Body of pancreas (tissue), 4 donors: ENCODE measurements around the gene F12. TPM values are rescaled to one million over a fixed set of nuclear protein-coding genes. Genes with fewer than 3 reads are reported as not detected.

Experiments
- ATAC-seq: fragments of 150-250 bp; one replicate; pipeline ENCODE4 v1.9.1; 2016
- DNase-seq, 4 donors: peaks; one replicate each; pipeline ENCODE4 v3.0.0-alpha.2; 2019
- H3K27ac ChIP-seq, 4 donors: fragments of 200-600 bp; sonication (generic); 1 replicate in 3 of 4; 2 replicates in 1 of 4; pipeline versions ENCODE4 v1.5.1 to v1.6.1; 2016 to 2019; ENCODE audit warnings: mild to moderate bottlenecking in 1 of 4, mixed read lengths in 1 of 4, moderate library complexity in 1 of 4
- H3K27me3 ChIP-seq, 2 donors: fragments of 200-600 bp; sonication (generic); one replicate each; pipeline ENCODE4 v1.6.0; 2016; ENCODE audit warnings: mild to moderate bottlenecking in 1 of 2
- H3K36me3 ChIP-seq, 2 donors: fragments of 200-600 bp; sonication (generic); replicated peaks in 1 of 2; 2 replicates each; pipeline ENCODE4 v1.5.1; 2016; ENCODE audit warnings: low read depth in 2 of 2; ENCODE audit not compliant: insufficient read depth in 1 of 2
- H3K4me1 ChIP-seq: fragments of 200-600 bp; sonication (generic); one replicate; pipeline ENCODE4 v1.6.0; 2016
- H3K4me3 ChIP-seq, 2 donors: fragments of 200-600 bp; sonication (generic); 1 replicate in 1 of 2; 2 replicates in 1 of 2; pipeline ENCODE4 v1.5.1; 2016 to 2019
- H3K9me3 ChIP-seq, 3 donors: fragments of 200-600 bp; sonication (generic); 1 replicate in 2 of 3; 2 replicates in 1 of 3; pipeline ENCODE4 v1.5.1; 2016
- CTCF ChIP-seq, 7 experiments: fragments of 450-650 bp in 4 of 7; fragments of 200-600 bp in 3 of 7; sonication (generic) in 3 of 7; IDR thresholded peaks; one replicate each; pipeline ENCODE4 v1.5.1; 2016 to 2019; ENCODE audit warnings: antibody characterized with exemption in 7 of 7
- POLR2A ChIP-seq, 3 donors: fragments of 450-650 bp; IDR thresholded peaks; one replicate each; pipeline ENCODE4 v1.6.1; 2016; ENCODE audit warnings: antibody characterized with exemption in 3 of 3, mild to moderate bottlenecking in 2 of 3
- WGBS, 2 donors: methylation state at CpG; one replicate each; pipeline ENCODE4 v1.1.5; 2017; 5-methylcytosine and 5-hydroxymethylcytosine counted together
- intact Hi-C: fragments of 100-400 bp; cut with DNase I; formaldehyde crosslinking; loops from one replicate; pipeline ENCODE4 v1.15.1; 2023
- total RNA-seq, 2 donors: library from RNA; depleted of rRNA; stranded (reverse); fragments of >200 nt; gene quantifications; one replicate each; pipeline ENCODE4 v1.1.0, GENCODE V29; 2016

Gene F12
- total RNA-seq, 2 donors from 2014 or later = 0.33 to 4.4 TPM

- Histone ChIP-seq H3K4me1 (no peaks in the 10 kb centered on the region), H3K4me3 (no peak overlapping the region), H3K9me3 (no peaks in the 10 kb centered on the region), H3K27me3 (no peaks in the 10 kb centered on the region), H3K36me3 (peaks cover 0 to 27% of the 10 kb centered on the region in 2 donors), H3K27ac (no peak overlapping the region)
- intact Hi-C loops = no loop called here
- DNase-seq = no peak
- no peak for TF ChIP-seq CTCF (IDR thresholded peaks at IDR 0.05)
- no peak for TF ChIP-seq POLR2A (IDR thresholded peaks at IDR 0.05)
- ATAC-seq = no peak
- 78 to 91% methylated on average over 4 to 25 of the region's 29 CpGs for WGBS, 2 donors
Measured at GRCh38 chr5:177433658-177434217, 24.4 kb upstream of the F12 start.

DNA sequence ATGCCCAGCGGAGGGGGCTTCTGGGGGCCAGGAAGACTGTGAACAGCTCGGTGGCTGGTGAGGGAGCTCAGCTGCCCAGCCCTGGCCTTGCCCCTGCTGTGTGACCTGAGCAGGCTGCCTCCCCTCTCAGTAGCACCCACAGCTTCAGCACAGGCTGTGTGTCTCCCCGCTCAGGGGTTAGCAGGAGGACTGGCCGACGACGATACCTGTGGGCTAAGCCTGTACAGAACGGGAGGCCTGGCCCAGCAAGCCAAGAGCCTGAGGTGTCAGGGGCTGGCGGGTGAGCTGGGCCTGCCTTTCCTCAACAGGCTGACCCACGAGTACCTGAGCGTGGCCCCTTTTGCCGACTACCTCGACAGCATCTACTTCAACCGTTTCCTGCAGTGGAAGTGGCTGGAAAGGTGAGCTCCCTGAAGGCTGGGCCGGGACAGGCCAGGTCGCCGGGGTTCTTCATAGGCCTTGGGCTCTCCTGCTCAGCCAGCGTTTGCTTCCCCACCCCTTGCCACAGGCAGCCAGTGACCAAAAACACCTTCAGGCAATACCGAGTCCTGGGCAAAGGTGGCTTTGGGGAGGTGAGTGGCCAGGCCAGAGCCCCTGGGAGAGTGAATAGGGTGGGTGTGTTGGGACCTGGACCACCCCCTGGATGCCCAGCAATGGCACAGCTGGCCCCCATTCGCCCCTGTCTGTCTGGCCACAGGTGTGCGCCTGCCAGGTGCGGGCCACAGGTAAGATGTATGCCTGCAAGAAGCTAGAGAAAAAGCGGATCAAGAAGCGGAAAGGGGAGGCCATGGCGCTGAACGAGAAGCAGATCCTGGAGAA is 23.7 kb upstream of the F12 start:
- Histone ChIP-seq H3K27ac (no peak overlapping the region), H3K9me3 (no peaks in the 10 kb centered on the region), H3K27me3 (no peaks in the 10 kb centered on the region), H3K4me3 (no peak overlapping the region), H3K4me1 (peaks cover 4% of the 10 kb centered on the region), H3K36me3 (peaks cover 0 to 27% of the 10 kb centered on the region in 2 donors)
- intact Hi-C loops = no loop called here
- TF ChIP-seq POLR2A (IDR thresholded peaks at IDR 0.05) (no peak), CTCF (IDR thresholded peaks at IDR 0.05) (no peak)
- ATAC-seq = no peak
- WGBS, 2 donors = 86 to 95% methylated on average over 16 to 24 of the region's 25 CpGs
- no peak for DNase-seq

DNA sequence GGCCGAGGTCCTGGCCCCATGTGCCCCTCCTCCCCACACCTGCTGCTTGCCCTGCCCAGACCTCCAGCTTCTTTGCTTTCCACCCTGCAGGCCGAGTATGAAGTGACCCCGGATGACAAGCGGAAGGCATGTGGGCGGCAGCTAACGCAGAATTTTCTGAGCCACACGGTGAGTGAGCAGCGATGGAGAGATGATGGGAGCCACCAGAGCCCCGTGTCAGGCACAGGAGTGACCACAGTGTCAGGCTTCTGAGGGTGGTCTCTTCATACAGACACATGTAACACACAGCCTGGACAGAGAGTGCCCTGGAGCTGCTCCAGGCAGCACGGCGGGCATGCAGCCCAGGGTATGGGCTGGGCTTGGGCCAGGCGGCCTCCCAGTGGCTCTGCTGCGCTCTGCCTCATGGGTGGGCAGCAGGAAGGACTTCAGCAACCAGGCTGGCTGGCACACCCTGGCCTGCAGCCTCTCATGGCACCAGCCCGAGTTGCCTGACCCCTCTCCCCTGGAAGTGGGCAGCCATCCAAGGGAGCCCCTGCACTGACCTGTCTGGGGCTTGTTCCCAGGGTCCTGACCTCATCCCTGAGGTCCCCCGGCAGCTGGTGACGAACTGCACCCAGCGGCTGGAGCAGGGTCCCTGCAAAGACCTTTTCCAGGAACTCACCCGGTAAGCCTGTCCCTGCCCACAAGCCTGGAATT is 22.9 kb upstream of the F12 start:
- intact Hi-C loops = no loop called here
- Histone ChIP-seq H3K27me3 (no peaks in the 10 kb centered on the region), H3K4me1 (peaks cover 12% of the 10 kb centered on the region), H3K9me3 (no peaks in the 10 kb centered on the region), H3K36me3 (peaks cover 0 to 25% of the 10 kb centered on the region in 2 donors), H3K27ac (no peak overlapping the region), H3K4me3 (no peak overlapping the region)
- DNase-seq (no peak), ATAC-seq (no peak)
- 78 to 87% methylated on average over 12 to 17 of the region's 18 CpGs for WGBS, 2 donors
- TF ChIP-seq POLR2A (IDR thresholded peaks at IDR 0.05) (no peak), CTCF (IDR thresholded peaks at IDR 0.05) (no peak)

GRCh38 chr5:177431317-177432142 is 22.2 kb upstream of the F12 start:
- Histone ChIP-seq H3K27ac (no peak overlapping the region), H3K27me3 (no peaks in the 10 kb centered on the region), H3K36me3 (peaks cover 0 to 25% of the 10 kb centered on the region in 2 donors), H3K4me3 (no peak overlapping the region), H3K9me3 (no peaks in the 10 kb centered on the region), H3K4me1 (peaks cover 17% of the 10 kb centered on the region)
- ATAC-seq (no peak), DNase-seq (no peak)
- TF ChIP-seq POLR2A (IDR thresholded peaks at IDR 0.05) (no peak), CTCF (IDR thresholded peaks at IDR 0.05) (no peak)
- 68 to 96% methylated on average over 12 to 20 of the region's 29 CpGs for WGBS, 2 donors
- intact Hi-C loops = no loop called here
